Right lobe of liver (tissue), 6 donors: Measurements from ENCODE around the gene CUBN. TPM values are rescaled to one million over a fixed set of nuclear protein-coding genes. Genes with fewer than 3 reads are reported as not detected.

Experiments used
- ATAC-seq, 4 donors: fragments of 200-7000 bp; cut with Tn5 transposase; one replicate each; pipeline ENCODE4 v1.9.1; 2020; ENCODE audit warnings: mild to moderate bottlenecking in 4 of 4, moderate library complexity in 4 of 4
- DNase-seq, 3 donors: peaks; one replicate each; pipeline ENCODE4 v3.0.0-alpha.2; 2020
- H3K27ac ChIP-seq, 3 donors: fragments of 200-600 bp; one replicate each; pipeline ENCODE4 v1.8.0; 2022
- H3K27me3 ChIP-seq, 2 donors: fragments of 200-600 bp; one replicate each; pipeline ENCODE4 v1.8.0; 2022
- H3K36me3 ChIP-seq, 4 donors: fragments of 200-600 bp; sonication (generic) in 1 of 4; one replicate each; pipeline versions ENCODE4 v1.5.1 to v1.8.0; 2017 to 2022; ENCODE audit warnings: control low read depth in 1 of 4
- H3K4me1 ChIP-seq, 4 donors: fragments of 200-600 bp; sonication (generic) in 1 of 4; one replicate each; pipeline versions ENCODE4 v1.5.1 to v1.8.0; 2017 to 2022; ENCODE audit warnings: control low read depth in 1 of 4
- H3K4me3 ChIP-seq, 3 donors: fragments of 200-600 bp; one replicate each; pipeline ENCODE4 v1.8.0; 2022
- H3K9me3 ChIP-seq, 4 donors: fragments of 200-600 bp; sonication (generic) in 1 of 4; one replicate each; pipeline versions ENCODE4 v1.5.1 to v1.8.0; 2017 to 2022; ENCODE audit warnings: control low read depth in 1 of 4
- CTCF ChIP-seq, 4 donors: fragments of 200-600 bp in 3 of 4; fragments of 450-650 bp in 1 of 4; IDR thresholded peaks; one replicate each; pipeline versions ENCODE4 v1.5.1 to v1.8.0; 2016 to 2022; ENCODE audit warnings: antibody characterized with exemption in 4 of 4, mild to moderate bottlenecking in 2 of 4
- POLR2A ChIP-seq: fragments of 450-650 bp; IDR thresholded peaks from one replicate; pipeline ENCODE4 v1.6.1; 2017; ENCODE audit warnings: antibody characterized with exemption, mild to moderate bottlenecking
- WGBS: methylation state at CpG from one replicate; pipeline ENCODE4 v1.1.6; 2018; ENCODE audit warnings: low coverage, low lambda C conversion rate; ENCODE audit not compliant: insufficient coverage; ENCODE audit errors: missing lambda C conversion rate; 5-methylcytosine and 5-hydroxymethylcytosine counted together
- intact Hi-C, 2 donors: fragments of 100-400 bp; cut with DNase I; formaldehyde crosslinking; loops; one replicate each; pipeline versions ENCODE4 v1.11.2 to v1.14.1; 2022
- total RNA-seq, 6 experiments: library from RNA; depleted of rRNA in 2 of 6; stranded (reverse); fragments of >200 nt in 2 of 6; fragmentation: NEBNext Ultra II Directional in 3 of 6; extraction: Animal tissue kit (Norgen Biotek cat#: 25700) in 3 of 6; gene quantifications; one replicate each; pipeline versions ENCODE4 v1.1.0 to v1.2.4, GENCODE V29; 2016 to 2023
- donor health status: DM: no; HTN: yes; CAD: no.
- donor health status: DM: no; HTN: no; CAD: no.
- donor health status: DM: no; HTN: no; CAD: no.
- donor health status: DM: no; HTN: yes; CAD: no.
- donor health status: DM: no; HTN: yes; CAD: no.

Gene CUBN
- total RNA-seq, 6 experiments from 2014 or later = 0.07 to 0.74 (median 0.27) TPM

- no peak overlapping the region for H3K4me3 ChIP-seq
- 9% methylated on average over 6 of the region's 6 CpGs for WGBS
- ATAC-seq = peak; percentile 64 to 81 (median 68)
- H3K9me3 ChIP-seq = no peaks in the 10 kb centered on the region
- H3K36me3 ChIP-seq = no peaks in the 10 kb centered on the region
- intact Hi-C loops = no loop called here
- TF ChIP-seq POLR2A (no peak), CTCF (IDR thresholded peaks at IDR 0.05) (no peak)
- no peak overlapping the region for H3K27ac ChIP-seq
- DNase-seq = no peak
- H3K4me1 ChIP-seq = no peaks in the 10 kb centered on the region
- H3K27me3 ChIP-seq = no peaks in the 10 kb centered on the region
These were observed 133.6 kb downstream of the CUBN start for GRCh38 chr10:16995867-16996529.

- Histone ChIP-seq H3K9me3 (no peaks in the 10 kb centered on the region), H3K27ac (peak overlapping the region in 1 of 3 donors; percentile 2), H3K27me3 (no peaks in the 10 kb centered on the region), H3K4me3 (no peak overlapping the region), H3K4me1 (no peaks in the 10 kb centered on the region), H3K36me3 (no peaks in the 10 kb centered on the region)
- DNase-seq (no peak), ATAC-seq (peak in 1 of 4 donors; percentile 21)
- WGBS = 56% methylated on average over 4 of the region's 4 CpGs
- TF ChIP-seq POLR2A = no peak
- intact Hi-C loops = no loop called here
These were observed 136.4 kb downstream of the CUBN start for GRCh38 chr10:16993186-16993585.

GRCh38 chr10:16992611-16993119 is 136.9 kb downstream of the CUBN start:
- intact Hi-C loops = no loop called here
- no peaks in the 10 kb centered on the region for H3K27me3 ChIP-seq
- no peaks in the 10 kb centered on the region for H3K9me3 ChIP-seq
- H3K4me1 ChIP-seq = no peaks in the 10 kb centered on the region
- no peak for TF ChIP-seq CTCF (IDR thresholded peaks at IDR 0.05)
- TF ChIP-seq POLR2A = no peak
- ATAC-seq = peak in 2 of 4 donors; percentile 24 to 45
- H3K27ac ChIP-seq = peak overlapping the region in 1 of 3 donors; percentile 2
- H3K4me3 ChIP-seq = no peak overlapping the region
- no peaks in the 10 kb centered on the region for H3K36me3 ChIP-seq
- WGBS = 43% methylated on average over 10 of the region's 10 CpGs
- no peak for DNase-seq

GRCh38 chr10:16991011-16991410 is 138.6 kb downstream of the CUBN start:
- H3K9me3 ChIP-seq = no peaks in the 10 kb centered on the region
- no peak overlapping the region for H3K4me3 ChIP-seq
- H3K36me3 ChIP-seq = no peaks in the 10 kb centered on the region
- ATAC-seq (no peak), DNase-seq (no peak)
- intact Hi-C loops = no loop called here
- H3K27me3 ChIP-seq = no peaks in the 10 kb centered on the region
- 76% methylated on average over 2 of the region's 2 CpGs for WGBS
- TF ChIP-seq CTCF (IDR thresholded peaks at IDR 0.05) = no peak
- no peaks in the 10 kb centered on the region for H3K4me1 ChIP-seq
- no peak overlapping the region for H3K27ac ChIP-seq

GRCh38 chr10:16989826-16990293 is 139.8 kb downstream of the CUBN start:
- ATAC-seq (no peak), DNase-seq (no peak)
- WGBS = 71% methylated on average over 2 of the region's 8 CpGs
- no peaks in the 10 kb centered on the region for H3K4me1 ChIP-seq
- H3K27ac ChIP-seq = no peak overlapping the region
- H3K4me3 ChIP-seq = no peak overlapping the region
- TF ChIP-seq POLR2A (no peak), CTCF (IDR thresholded peaks at IDR 0.05) (no peak)
- no peaks in the 10 kb centered on the region for H3K27me3 ChIP-seq
- H3K9me3 ChIP-seq = no peaks in the 10 kb centered on the region
- H3K36me3 ChIP-seq = no peaks in the 10 kb centered on the region
- intact Hi-C loops = no loop called here
